SK-N-MC (cell line): ENCODE measurements around the gene PLPP7.

Experiments used
- DNase-seq: peaks from one replicate; pipeline ENCODE4 v3.0.0-alpha.2; 2011; ENCODE audit warnings: low read depth, low spot score
- H3K27ac ChIP-seq: fragments of 200-600 bp; sonication (generic); 2 replicates; pipeline ENCODE4 v1.5.1; 2016; ENCODE audit warnings: mixed run types
- H3K36me3 ChIP-seq: fragments of 200-600 bp; sonication (generic); 2 replicates; pipeline ENCODE4 v1.6.1; 2017; ENCODE audit warnings: antibody characterized with exemption, low read length, mixed read lengths; ENCODE audit not compliant: insufficient read depth
- H3K4me3 ChIP-seq: fragments of 200-600 bp; sonication (generic); 2 replicates; pipeline ENCODE4 v1.5.1; 2016
- H3K9ac ChIP-seq: fragments of 200-600 bp; sonication (generic); 2 replicates; pipeline ENCODE4 v1.8.0; 2017; ENCODE audit warnings: mixed run types, mixed read lengths; ENCODE audit not compliant: insufficient read length
- H3K9me3 ChIP-seq: fragments of 200-600 bp; sonication (generic); 2 replicates; pipeline ENCODE4 v1.6.1; 2017; ENCODE audit warnings: low read depth, mild to moderate bottlenecking, antibody characterized with exemption, low read length, moderate library complexity, mixed read lengths
- EZH2 ChIP-seq: fragments of 200-600 bp; sonication (generic); IDR thresholded peaks from one replicate; pipeline ENCODE4 v1.6.1; 2017; ENCODE audit warnings: antibody characterized with exemption
- FOXP2 ChIP-seq: optimal IDR thresholded peaks from 2 replicates; pipeline ENCODE3; 2011; ENCODE audit warnings: mild to moderate bottlenecking, moderate library complexity; ENCODE audit not compliant: insufficient read depth; ENCODE audit errors: extremely low read length, control extremely low read depth
- POLR2AphosphoS5 ChIP-seq: IDR thresholded peaks from 2 replicates; pipeline ENCODE4 v1.6.1; 2012; ENCODE audit warnings: mild to moderate bottlenecking, low read depth, low read length, borderline replicate concordance

The PLPP7 gene

DNA sequence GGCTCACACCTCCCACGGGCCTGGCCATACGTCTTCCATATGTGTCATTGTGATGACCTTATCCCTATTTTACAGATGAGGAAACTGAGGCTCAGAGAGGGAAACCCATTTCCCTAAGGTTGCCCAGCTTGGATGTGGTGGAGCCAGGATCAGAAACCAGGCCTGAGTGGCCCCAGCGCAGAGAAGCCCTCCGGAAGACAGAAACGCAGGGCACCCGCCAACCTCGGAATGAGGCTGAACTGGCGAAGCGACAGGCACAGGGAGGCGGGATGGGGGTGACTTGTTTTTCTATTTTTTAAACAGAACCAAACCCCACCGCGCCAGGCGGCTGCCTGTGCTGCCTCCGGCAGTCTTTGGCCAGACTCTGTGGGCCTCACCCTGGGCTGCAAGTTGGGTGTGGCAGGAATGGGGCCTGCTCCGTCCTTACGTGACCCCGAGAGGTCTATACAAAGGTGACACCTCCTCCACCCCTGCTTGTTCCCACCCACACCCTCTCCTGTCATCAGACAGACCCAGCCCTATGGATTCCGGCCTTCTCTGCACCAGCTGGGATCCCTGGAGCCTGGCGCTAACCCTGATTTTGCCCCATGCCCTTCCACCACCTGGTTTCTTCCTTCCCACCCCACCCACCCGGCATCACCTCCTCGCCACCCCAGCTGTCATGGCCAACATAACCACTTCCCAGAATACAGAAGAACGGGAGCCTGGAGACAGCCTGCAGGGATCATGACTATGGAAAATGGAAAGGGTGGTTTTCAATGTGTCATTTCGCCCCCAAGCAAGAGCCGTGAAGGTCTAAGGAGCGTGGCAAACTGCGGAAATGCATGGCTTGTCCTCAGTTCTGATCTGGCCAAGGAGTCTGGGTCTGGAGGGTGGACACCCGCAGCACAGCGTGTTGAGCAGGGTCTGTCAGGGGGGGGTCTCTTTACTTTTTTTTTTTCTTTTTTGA, 23.6 kb downstream of the PLPP7 start:
- DNase-seq, result no peak
- TF ChIP-seq FOXP2, result no peak
- no peak for TF ChIP-seq POLR2AphosphoS5
- no peak for TF ChIP-seq EZH2

DNA sequence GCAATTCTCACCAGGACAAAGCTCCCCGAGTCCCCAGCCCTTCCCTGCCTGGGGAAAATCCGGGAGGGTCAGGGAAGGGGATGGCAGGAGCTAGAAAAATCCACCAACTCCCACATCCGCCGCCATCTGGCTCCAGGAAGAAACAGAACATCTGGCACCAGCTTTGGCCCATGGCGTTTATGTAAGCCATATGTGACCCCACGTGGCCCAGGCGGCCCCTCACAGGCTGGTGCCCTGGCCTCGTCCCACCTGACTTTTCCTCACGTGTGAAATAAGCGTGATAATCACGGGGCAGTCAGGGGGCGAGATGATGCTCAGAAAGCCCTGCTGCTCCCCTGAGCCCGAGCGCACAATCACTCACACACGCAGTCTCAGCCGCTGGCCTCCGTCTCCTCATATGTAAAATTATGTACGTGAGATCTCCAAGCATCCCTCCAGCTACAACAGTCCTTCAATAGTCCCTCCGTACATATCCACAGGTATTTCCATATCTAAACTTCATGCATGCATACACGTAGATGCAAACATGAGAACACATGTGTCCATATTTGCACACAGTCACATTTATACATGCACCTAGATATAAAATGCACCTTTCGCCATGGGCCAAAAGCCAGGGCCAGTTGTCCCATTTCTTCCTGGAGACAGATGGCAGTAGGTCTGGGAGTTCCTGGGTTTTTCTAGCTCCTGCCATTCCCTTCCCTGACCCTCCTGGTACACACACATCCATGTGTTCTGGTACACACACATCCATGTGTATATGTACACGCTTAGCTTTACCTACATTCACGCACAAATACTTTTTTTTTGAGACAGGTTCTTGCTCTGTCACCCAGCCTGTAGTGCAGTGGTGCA, 28.9 kb downstream of the PLPP7 start:
- Histone ChIP-seq H3K4me3 (no peak overlapping the region), H3K9ac (no peak overlapping the region), H3K27ac (no peak overlapping the region), H3K36me3 (no peaks in the 10 kb centered on the region), H3K9me3 (no peaks in the 10 kb centered on the region)
- TF ChIP-seq FOXP2 (no peak), EZH2 (no peak)
- no peak for DNase-seq

More for the DNA sequence above, 23.6 kb downstream of the PLPP7 start:
- no peaks in the 10 kb centered on the region for H3K36me3 ChIP-seq
- no peaks in the 10 kb centered on the region for H3K9me3 ChIP-seq
- no peak overlapping the region for H3K9ac ChIP-seq
- H3K4me3 ChIP-seq, result no peak overlapping the region
- H3K27ac ChIP-seq, result no peak overlapping the region

DNA sequence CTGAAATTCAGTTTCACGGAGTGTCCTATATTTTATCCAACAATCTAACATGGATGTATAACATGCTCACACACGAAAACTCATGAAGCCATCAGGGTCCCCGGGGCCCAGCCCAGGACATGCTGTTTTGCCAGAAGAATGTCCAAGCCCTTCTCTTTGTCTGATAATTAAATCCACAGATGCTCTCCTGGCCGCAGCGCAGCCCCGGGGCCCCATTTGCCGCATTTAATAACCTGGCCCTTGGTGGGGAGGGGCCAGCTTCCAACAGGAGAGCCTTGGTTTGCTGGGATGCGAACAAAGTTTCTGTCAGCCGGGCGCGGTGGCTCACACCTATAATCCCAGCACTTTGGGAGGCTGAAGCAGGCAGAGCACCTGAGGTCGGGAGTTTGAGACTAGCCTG, 30.0 kb downstream of the PLPP7 start:
- DNase-seq, result no peak
- no peak overlapping the region for H3K4me3 ChIP-seq
- no peak overlapping the region for H3K27ac ChIP-seq
- TF ChIP-seq EZH2 (no peak), FOXP2 (no peak), POLR2AphosphoS5 (no peak)
- H3K9me3 ChIP-seq, result no peaks in the 10 kb centered on the region
- no peaks in the 10 kb centered on the region for H3K36me3 ChIP-seq
- H3K9ac ChIP-seq, result no peak overlapping the region

DNA sequence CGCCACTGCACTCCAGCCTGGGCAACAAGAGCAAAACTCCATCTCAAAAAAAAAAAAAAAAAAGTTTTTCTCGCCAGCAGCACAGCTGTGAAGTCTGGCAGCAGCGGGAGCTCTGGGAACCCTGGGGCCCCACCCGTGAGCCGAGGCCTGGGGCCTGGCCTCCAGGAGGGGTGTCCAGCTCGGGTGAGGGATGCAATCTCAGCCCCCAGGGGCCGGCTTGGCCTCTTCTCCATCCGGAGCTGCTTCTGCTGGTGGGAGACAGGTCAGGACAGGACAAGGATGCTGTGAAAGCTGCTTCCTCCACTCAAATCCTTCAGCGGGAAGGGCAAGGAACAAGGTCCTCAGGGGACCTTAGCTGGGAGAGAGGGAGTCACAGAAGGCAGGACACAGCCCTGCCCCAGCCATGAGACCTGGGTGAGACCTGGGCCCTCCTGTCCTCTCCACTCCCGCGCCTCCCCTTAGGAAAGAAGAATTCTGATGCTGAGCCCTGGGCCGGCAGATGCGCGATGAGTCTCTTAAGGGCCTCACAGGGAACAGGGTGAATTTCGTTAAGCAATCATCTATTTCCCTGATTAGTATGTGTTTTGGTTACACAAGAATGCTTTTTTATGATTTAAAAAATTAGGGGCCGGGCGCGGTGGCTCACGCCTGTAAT, 30.6 kb downstream of the PLPP7 start:
- Histone ChIP-seq H3K9ac (no peak overlapping the region), H3K27ac (no peak overlapping the region), H3K36me3 (no peaks in the 10 kb centered on the region), H3K4me3 (no peak overlapping the region), H3K9me3 (no peaks in the 10 kb centered on the region)
- TF ChIP-seq EZH2 (no peak), POLR2AphosphoS5 (no peak), FOXP2 (no peak)
- no peak for DNase-seq

- no peaks in the 10 kb centered on the region for H3K9me3 ChIP-seq
- no peaks in the 10 kb centered on the region for H3K36me3 ChIP-seq
- no peak overlapping the region for H3K9ac ChIP-seq
- no peak overlapping the region for H3K4me3 ChIP-seq
- DNase-seq, result no peak
- H3K27ac ChIP-seq, result no peak overlapping the region
- TF ChIP-seq FOXP2, result no peak
- no peak for TF ChIP-seq EZH2
- no peak for TF ChIP-seq POLR2AphosphoS5
Observed at GRCh38 chr9:131323629-131324028, 34.1 kb downstream of the PLPP7 start.

DNA sequence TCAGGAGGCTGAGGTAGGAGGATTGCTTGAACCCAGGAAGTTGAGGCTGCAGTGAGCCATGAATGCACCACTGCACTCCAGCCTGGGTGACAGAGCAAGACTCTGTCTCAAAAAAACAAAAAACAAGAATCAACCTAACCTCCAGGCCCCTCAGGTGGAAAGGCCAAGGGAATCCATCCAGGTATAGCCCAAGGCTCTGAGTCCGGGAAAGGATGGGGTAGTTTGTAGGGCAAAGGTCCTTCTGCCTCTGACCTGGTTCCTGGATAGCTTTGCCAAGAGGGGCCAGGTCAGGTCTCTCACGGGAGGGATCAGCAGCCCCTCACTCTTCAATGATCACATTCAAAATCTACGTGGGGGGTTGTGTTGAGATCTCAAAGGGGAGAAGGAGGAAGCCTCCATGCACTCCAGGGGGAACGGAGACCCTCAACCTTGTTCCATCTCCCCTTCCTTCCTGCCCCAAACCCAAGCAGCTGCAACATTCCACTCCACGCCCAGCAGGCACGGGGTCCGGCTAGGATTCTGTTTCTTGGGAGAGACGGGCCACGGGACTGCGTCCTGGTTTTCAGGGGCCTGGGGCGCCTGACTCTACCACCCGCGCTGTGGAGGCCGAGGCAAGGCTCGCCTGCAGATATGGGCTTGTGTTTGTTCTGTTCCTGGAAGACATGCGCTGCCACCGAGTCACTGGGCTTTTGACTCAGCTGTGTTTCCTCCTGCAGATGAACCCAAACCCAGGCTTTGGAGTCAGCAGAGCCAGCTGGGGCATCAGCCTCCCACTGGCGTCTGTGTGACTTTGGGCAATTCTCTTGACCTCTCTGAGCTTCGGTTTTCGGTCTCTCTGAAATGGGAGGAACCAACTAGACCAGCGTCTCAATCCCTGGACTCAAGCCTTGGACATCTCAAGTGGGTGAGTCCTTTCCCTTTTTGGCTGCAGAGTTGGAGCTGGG, 35.5 kb downstream of the PLPP7 start:
- DNase-seq, result no peak
- Histone ChIP-seq H3K36me3 (no peaks in the 10 kb centered on the region), H3K27ac (no peak overlapping the region), H3K9me3 (no peaks in the 10 kb centered on the region), H3K4me3 (no peak overlapping the region), H3K9ac (no peak overlapping the region)
- no peak for TF ChIP-seq POLR2AphosphoS5
- TF ChIP-seq EZH2, result no peak
- TF ChIP-seq FOXP2, result no peak

DNA sequence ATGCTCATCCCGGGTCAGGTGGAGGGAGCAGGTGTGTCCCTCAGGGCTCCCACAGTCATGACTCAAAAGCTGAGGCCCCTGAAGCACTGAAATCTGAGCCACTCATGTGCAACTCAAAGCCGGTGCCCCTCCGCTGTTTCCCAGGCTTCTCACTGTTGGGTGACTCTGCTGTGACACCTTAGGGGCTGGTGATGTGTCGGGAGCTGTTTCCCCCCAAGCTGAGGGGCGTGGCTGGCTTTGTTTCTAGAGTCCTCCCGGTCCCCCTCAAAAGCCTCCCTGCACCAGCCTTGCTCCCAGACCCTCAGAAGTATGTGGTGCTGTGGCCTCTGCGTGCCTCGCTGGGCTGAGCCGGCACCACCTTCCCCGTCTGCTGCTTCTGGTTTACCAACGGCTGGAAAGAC, 39.7 kb downstream of the PLPP7 start:
- Histone ChIP-seq H3K27ac (no peak overlapping the region), H3K9me3 (no peaks in the 10 kb centered on the region), H3K36me3 (no peaks in the 10 kb centered on the region), H3K9ac (no peak overlapping the region), H3K4me3 (no peak overlapping the region)
- no peak for DNase-seq
- TF ChIP-seq POLR2AphosphoS5 (no peak), EZH2 (no peak), FOXP2 (no peak)
